Gastroesophageal sphincter (tissue), 4 donors: ENCODE measurements around the gene HS3ST2. TPM values are rescaled to one million over a fixed set of nuclear protein-coding genes. Genes with fewer than 3 reads are reported as not detected.

Experiments used
- ATAC-seq: fragments of 150-250 bp; one replicate; pipeline ENCODE4 v1.9.1; 2016; ENCODE audit warnings: mild to moderate bottlenecking, moderate library complexity
- H3K27ac ChIP-seq, 4 donors: fragments of 200-600 bp; sonication (generic) in 3 of 4; 1 replicate in 3 of 4; 2 replicates in 1 of 4; pipeline ENCODE4 v1.5.1; 2016 to 2019
- H3K27me3 ChIP-seq: fragments of 200-600 bp; sonication (generic); one replicate; pipeline ENCODE4 v1.5.1; 2019
- H3K36me3 ChIP-seq, 2 donors: fragments of 200-600 bp; sonication (generic); one replicate each; pipeline ENCODE4 v1.5.1; 2019; ENCODE audit warnings: control low read depth in 1 of 2
- H3K4me1 ChIP-seq, 3 donors: fragments of 200-600 bp; sonication (generic); 1 replicate in 2 of 3; 2 replicates in 1 of 3; pipeline ENCODE4 v1.5.1; 2016 to 2019; ENCODE audit warnings: control low read depth in 2 of 3
- H3K4me3 ChIP-seq, 2 donors: fragments of 200-600 bp; sonication (generic); one replicate each; pipeline ENCODE4 v1.5.1; 2019; ENCODE audit warnings: mild to moderate bottlenecking in 1 of 2, moderate library complexity in 1 of 2
- H3K9me3 ChIP-seq, 3 donors: fragments of 200-600 bp; sonication (generic); one replicate each; pipeline ENCODE4 v1.5.1; 2017 to 2019; ENCODE audit warnings: control low read depth in 2 of 3
- EP300 ChIP-seq: sonication (generic); formaldehyde crosslinking; IDR thresholded peaks from one replicate; pipeline ENCODE4 v1.6.1; 2017; ENCODE audit warnings: antibody characterized with exemption, mild to moderate bottlenecking
- POLR2A ChIP-seq, 2 donors: fragments of 450-650 bp; IDR thresholded peaks; one replicate each; pipeline ENCODE4 v1.6.1; 2017; ENCODE audit warnings: antibody characterized with exemption in 2 of 2, mild to moderate bottlenecking in 2 of 2, moderate library complexity in 1 of 2
- POLR2AphosphoS5 ChIP-seq: sonication (generic); formaldehyde crosslinking; IDR thresholded peaks from one replicate; pipeline ENCODE4 v1.6.1; 2017; ENCODE audit warnings: antibody characterized with exemption
- WGBS, 2 donors: methylation state at CpG; one replicate each; pipeline ENCODE4 v1.1.5; 2018; ENCODE audit warnings: low coverage in 1 of 2; 5-methylcytosine and 5-hydroxymethylcytosine counted together
- total RNA-seq, 4 donors: library from RNA; depleted of rRNA; stranded (reverse); fragments of >200 nt; gene quantifications; one replicate each; pipeline ENCODE4 v1.1.0, GENCODE V29; 2016
- TF ChIP-seq, protein P1 (sequence below), 4 experiments: fragments of 200-600 bp in 2 of 4; fragments of 450-650 bp in 2 of 4; sonication (generic) in 1 of 4; IDR thresholded peaks; one replicate each; pipeline ENCODE4 v1.5.1; 2017 to 2019; ENCODE audit warnings: antibody characterized with exemption in 4 of 4, mild to moderate bottlenecking in 2 of 4, moderate library complexity in 2 of 4

HS3ST2 gene
- 1 to 10 TPM in 3 of 4 donors, under 1 TPM in 1; 0.66 to 2.0 (median 1.7) TPM for total RNA-seq

DNA sequence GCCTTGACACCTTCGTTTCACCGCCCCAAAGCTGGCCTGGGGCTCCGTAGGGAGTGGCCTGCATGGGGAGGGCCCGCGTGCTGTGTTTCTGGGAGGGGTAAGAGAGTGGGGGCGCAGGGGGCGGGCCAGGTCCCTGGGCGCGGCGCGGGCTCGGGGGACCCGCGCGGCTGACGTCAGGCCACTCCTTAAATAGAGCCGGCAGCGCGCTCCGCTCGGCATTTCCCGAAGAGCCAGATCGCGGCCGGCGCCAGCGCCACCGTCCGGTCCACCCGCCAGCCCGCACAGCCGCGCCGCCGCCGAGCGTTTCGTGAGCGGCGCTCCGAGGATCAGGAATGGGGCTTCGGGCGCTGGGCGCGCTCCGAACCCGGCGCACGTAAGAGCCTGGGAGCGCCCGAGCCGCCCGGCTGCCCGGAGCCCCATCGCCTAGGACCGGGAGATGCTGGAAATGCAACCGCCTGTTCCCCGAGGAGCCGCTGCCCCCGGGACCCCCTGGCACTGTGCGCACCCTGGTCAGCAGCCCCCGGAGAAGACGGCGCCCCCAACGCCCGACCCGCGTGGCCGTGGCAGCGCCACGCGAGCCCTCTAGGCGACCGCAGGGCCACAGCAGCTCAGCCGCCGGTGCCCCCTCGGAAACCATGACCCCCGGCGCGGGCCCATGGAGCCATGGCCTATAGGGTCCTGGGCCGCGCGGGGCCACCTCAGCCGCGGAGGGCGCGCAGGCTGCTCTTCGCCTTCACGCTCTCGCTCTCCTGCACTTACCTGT is at the start of gene HS3ST2:
Gene HS3ST2, plus strand, starts transcription at position 215 of the 763 bp plus-strand sequence. Its CDS starts 449 bp downstream, at position 664.
- 0% methylated on average over 3 of the region's 90 CpGs; no CpG with 5 or more reads in 1 of the 2 donors for WGBS, 2 donors
- no peak for TF ChIP-seq POLR2A (IDR thresholded peaks at IDR 0.05)
- TF ChIP-seq, protein P1, sequence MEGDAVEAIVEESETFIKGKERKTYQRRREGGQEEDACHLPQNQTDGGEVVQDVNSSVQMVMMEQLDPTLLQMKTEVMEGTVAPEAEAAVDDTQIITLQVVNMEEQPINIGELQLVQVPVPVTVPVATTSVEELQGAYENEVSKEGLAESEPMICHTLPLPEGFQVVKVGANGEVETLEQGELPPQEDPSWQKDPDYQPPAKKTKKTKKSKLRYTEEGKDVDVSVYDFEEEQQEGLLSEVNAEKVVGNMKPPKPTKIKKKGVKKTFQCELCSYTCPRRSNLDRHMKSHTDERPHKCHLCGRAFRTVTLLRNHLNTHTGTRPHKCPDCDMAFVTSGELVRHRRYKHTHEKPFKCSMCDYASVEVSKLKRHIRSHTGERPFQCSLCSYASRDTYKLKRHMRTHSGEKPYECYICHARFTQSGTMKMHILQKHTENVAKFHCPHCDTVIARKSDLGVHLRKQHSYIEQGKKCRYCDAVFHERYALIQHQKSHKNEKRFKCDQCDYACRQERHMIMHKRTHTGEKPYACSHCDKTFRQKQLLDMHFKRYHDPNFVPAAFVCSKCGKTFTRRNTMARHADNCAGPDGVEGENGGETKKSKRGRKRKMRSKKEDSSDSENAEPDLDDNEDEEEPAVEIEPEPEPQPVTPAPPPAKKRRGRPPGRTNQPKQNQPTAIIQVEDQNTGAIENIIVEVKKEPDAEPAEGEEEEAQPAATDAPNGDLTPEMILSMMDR (IDR thresholded peaks at IDR 0.05): peak in 3 of 4 experiments; percentile 43 to 64 (median 46)
- H3K27ac ChIP-seq: peak within 1 kb of the TSS in 1 of 4 donors; percentile 27
- no peaks in the 10 kb centered on the region for H3K9me3 ChIP-seq
- no peaks in the 10 kb centered on the region for H3K36me3 ChIP-seq
- peaks cover 59% of the 10 kb centered on the region for H3K27me3 ChIP-seq
- peaks cover 0 to 22% (median 17%) of the 10 kb centered on the region in 3 donors for H3K4me1 ChIP-seq
- peak; percentile 59 for ATAC-seq
- peak within 1 kb of the TSS; percentile 40 to 56 for H3K4me3 ChIP-seq

DNA sequence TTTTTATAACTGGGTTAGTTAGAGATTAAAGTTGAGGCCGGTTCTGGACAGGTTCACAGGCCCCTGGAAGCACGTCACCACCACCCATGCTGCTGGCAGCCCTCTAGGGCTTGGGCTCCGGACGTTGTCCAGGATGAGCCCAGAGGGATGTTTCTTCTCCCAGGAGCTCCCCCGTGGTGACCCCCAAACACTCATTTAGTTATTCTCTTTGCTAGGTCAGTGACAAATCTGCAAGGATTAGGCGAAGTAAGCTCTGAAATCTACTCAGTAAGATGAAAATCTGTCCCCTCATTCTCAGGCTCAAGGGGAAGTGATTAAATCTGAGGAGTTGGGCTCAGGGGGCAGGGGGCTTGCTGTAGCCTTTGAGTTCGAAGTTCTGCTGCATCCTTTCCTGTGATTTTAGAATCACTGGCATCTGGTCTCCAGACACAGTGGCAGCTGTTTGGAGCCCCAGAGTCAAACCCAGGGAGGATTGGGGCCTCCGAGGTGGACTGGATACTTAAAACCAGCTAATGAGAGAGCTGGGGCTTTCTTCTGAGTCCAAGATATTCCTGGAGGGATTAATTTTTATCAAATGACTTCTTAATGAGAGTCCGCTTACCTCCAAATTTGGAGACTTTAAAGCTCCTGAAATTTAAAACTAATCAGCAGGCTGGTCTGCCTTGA is 49.2 kb upstream of the HS3ST2 start:
- WGBS, 2 donors: 16 to 17% methylated on average over 7 of the region's 9 CpGs
- Histone ChIP-seq H3K4me1 (peaks cover 0 to 29% (median 19%) of the 10 kb centered on the region in 3 donors), H3K4me3 (no peak overlapping the region), H3K36me3 (no peaks in the 10 kb centered on the region), H3K9me3 (no peaks in the 10 kb centered on the region), H3K27ac (peak overlapping the region; percentile 28 to 74 (median 66)), H3K27me3 (no peaks in the 10 kb centered on the region)
- TF ChIP-seq POLR2AphosphoS5: no peak
- TF ChIP-seq, protein P1 (IDR thresholded peaks at IDR 0.05): no peak
- no peak for TF ChIP-seq POLR2A (IDR thresholded peaks at IDR 0.05)
- no peak for TF ChIP-seq EP300
- no peak for ATAC-seq

DNA sequence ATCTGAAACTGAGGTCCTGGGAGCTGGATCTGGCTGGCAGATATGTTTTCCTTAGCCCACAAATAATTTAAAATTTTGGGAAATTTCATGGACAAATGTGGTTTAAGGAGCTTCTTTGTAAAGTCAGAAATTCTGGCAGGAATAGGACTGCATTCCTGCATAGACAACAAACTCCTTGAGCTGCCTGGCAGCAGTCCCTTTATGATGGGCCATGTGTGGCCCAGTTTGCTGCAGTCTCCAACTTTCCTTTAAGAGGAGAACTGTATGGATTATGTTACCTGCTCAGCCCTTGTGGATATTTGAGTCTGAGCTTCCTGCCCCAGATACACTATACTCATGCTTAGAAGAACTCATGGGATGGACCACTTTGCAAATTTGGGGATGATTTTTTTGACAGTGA is 48.5 kb upstream of the HS3ST2 start:
- Histone ChIP-seq H3K36me3 (no peaks in the 10 kb centered on the region), H3K4me1 (peaks cover 0 to 29% (median 19%) of the 10 kb centered on the region in 3 donors), H3K9me3 (no peaks in the 10 kb centered on the region), H3K4me3 (no peak overlapping the region), H3K27me3 (no peaks in the 10 kb centered on the region), H3K27ac (peak overlapping the region; percentile 14 to 74 (median 66))
- TF ChIP-seq POLR2AphosphoS5 (no peak), EP300 (no peak), POLR2A (IDR thresholded peaks at IDR 0.05) (no peak)
- TF ChIP-seq, protein P1 (IDR thresholded peaks at IDR 0.05): no peak
- no peak for ATAC-seq

DNA sequence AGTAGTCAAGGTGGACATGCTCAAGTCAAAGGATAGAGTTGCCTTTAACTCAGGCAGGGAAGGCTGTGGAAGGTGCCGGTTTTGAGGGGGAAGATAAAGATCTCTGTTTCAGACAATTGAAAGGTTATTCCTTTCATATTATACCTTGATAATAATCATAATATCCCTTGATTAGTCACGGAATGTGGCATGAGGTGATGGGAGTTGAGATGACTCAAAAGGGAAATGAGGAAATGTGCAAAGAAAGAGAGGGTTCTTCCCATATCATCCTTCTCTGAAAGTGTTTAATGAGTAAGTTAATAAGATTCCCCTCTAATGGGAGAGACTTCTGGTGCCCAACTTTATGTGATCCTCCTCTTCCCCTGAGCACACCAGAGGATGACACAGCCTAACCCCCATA is 43.1 kb upstream of the HS3ST2 start:
- H3K4me1 ChIP-seq: peaks cover 0 to 3% (median 0%) of the 10 kb centered on the region in 3 donors
- H3K4me3 ChIP-seq: no peak overlapping the region
- no peaks in the 10 kb centered on the region for H3K9me3 ChIP-seq
- 65 to 73% methylated on average over 2 of the region's 2 CpGs for WGBS, 2 donors
- H3K27me3 ChIP-seq: peaks cover 25% of the 10 kb centered on the region
- no peak for ATAC-seq
- H3K36me3 ChIP-seq: no peaks in the 10 kb centered on the region
- TF ChIP-seq, protein P1 (IDR thresholded peaks at IDR 0.05): no peak
- TF ChIP-seq EP300: no peak
- no peak overlapping the region for H3K27ac ChIP-seq
